SK-N-SH (cell line): ENCODE measurements around the gene AGBL4. TPM values are rescaled to one million over a fixed set of nuclear protein-coding genes. Genes with fewer than 3 reads are reported as not detected.
A peak's percentile ranks its signal among the peaks of the same experiment; 100 is the strongest.

Experiments
- CTCF ChIA-PET: fragments of 300-600, 350-600 bp; formaldehyde crosslinking; extraction: SDS; loops from one replicate; lab custom pipeline; 2021; lab: Yijun Ruan, JAX
- POLR2A ChIA-PET: fragments of 350-600 bp; sonication (Branson Sonifier 250); formaldehyde crosslinking; extraction: SDS; loops from one replicate; lab custom pipeline; 2020; ENCODE audit warnings: antibody characterized with exemption, inconsistent platforms; lab: Yijun Ruan, JAX
- DNase-seq: peaks from one replicate; pipeline ENCODE4 v3.0.0; 2012
- H2AFZ ChIP-seq: fragments of 200-600 bp; sonication (generic); 2 replicates; pipeline ENCODE4 v1.8.1; 2016; ENCODE audit warnings: antibody characterized with exemption, mild to moderate bottlenecking, low read depth
- H3F3A ChIP-seq: fragments of 200-600 bp; sonication (generic); replicated peaks from 2 replicates; pipeline ENCODE3; 2016; ENCODE audit warnings: antibody characterized with exemption, mild to moderate bottlenecking; ENCODE audit not compliant: insufficient read depth
- H3K27ac ChIP-seq, 2 experiments: fragments of 200-500 bp in 1 of 2; fragments of 200-600 bp in 1 of 2; sonication (Bioruptor generic) in 1 of 2; sonication (generic), shearing (Covaris generic) in 1 of 2; 2 replicates each; pipeline versions ENCODE4 v1.5.1 to v1.6.1; 2014 to 2016; ENCODE audit warnings: low read depth in 2 of 2, inconsistent platforms in 1 of 2, low read length in 1 of 2, mild to moderate bottlenecking in 1 of 2, mixed read lengths in 1 of 2
- H3K27me3 ChIP-seq: fragments of 200-600 bp; sonication (generic), shearing (Covaris generic); 2 replicates; pipeline ENCODE4 v1.6.1; 2016; ENCODE audit warnings: mixed run types; ENCODE audit not compliant: insufficient read depth
- H3K36me3 ChIP-seq, 2 experiments: fragments of 200-500 bp in 1 of 2; fragments of 200-600 bp in 1 of 2; sonication (Bioruptor generic) in 1 of 2; sonication (generic) in 1 of 2; replicated peaks in 1 of 2; 2 replicates each; pipeline versions ENCODE3 to v1.5.1; 2014 to 2016; ENCODE audit warnings: low read length in 1 of 2, mild to moderate bottlenecking in 1 of 2; ENCODE audit not compliant: insufficient read depth in 2 of 2, control insufficient read depth in 1 of 2
- H3K4me1 ChIP-seq, 2 experiments: fragments of 200-500 bp in 1 of 2; fragments of 200-600 bp in 1 of 2; sonication (Bioruptor generic) in 1 of 2; sonication (generic), shearing (Covaris generic) in 1 of 2; 2 replicates each; pipeline versions ENCODE4 v1.5.1 to v1.6.1; 2014 to 2016; ENCODE audit warnings: low read depth in 1 of 2, low read length in 1 of 2, mixed run types in 1 of 2; ENCODE audit not compliant: insufficient read depth in 2 of 2, control insufficient read depth in 1 of 2
- H3K4me2 ChIP-seq: fragments of 200-600 bp; sonication (generic), shearing (Covaris generic); 2 replicates; pipeline ENCODE4 v1.6.1; 2017; ENCODE audit warnings: mixed run types
- H3K4me3 ChIP-seq, 2 experiments: fragments of 200-500 bp in 1 of 2; fragments of 200-600 bp in 1 of 2; sonication (Bioruptor generic) in 1 of 2; sonication (generic), shearing (Covaris generic) in 1 of 2; 2 replicates each; pipeline versions ENCODE4 v1.5.1 to v1.8.1; 2014 to 2016; ENCODE audit warnings: low read depth in 2 of 2, inconsistent platforms in 1 of 2, low read length in 1 of 2, mild to moderate bottlenecking in 1 of 2, mixed read lengths in 1 of 2, moderate library complexity in 1 of 2
- H3K79me2 ChIP-seq: fragments of 200-600 bp; sonication (generic); 2 replicates; pipeline ENCODE4 v1.8.1; 2017; ENCODE audit warnings: mild to moderate bottlenecking; ENCODE audit not compliant: insufficient read depth
- H3K9ac ChIP-seq: fragments of 200-600 bp; sonication (generic); 2 replicates; pipeline ENCODE4 v1.6.1; 2017; ENCODE audit warnings: mixed run types
- H3K9me2 ChIP-seq: fragments of 200-600 bp; sonication (generic); 2 replicates; pipeline ENCODE4 v1.6.1; 2017; ENCODE audit warnings: mixed run types
- H3K9me3 ChIP-seq: fragments of 200-600 bp; sonication (generic); 2 replicates; pipeline ENCODE4 v1.6.1; 2017; ENCODE audit warnings: mixed run types, mild to moderate bottlenecking, moderate library complexity
- H4K20me1 ChIP-seq: fragments of 200-600 bp; sonication (generic); 2 replicates; pipeline ENCODE4 v1.6.1; 2017; ENCODE audit warnings: mild to moderate bottlenecking, mixed run types; ENCODE audit not compliant: insufficient read depth
- ELF1 ChIP-seq: IDR thresholded peaks from 2 replicates; pipeline ENCODE4 v1.4.0; 2012
- EZH2phosphoT487 ChIP-seq: fragments of 200-600 bp; sonication (generic); IDR thresholded peaks from 2 replicates; pipeline ENCODE4 v1.6.1; 2017; ENCODE audit warnings: low read depth, mixed run types, mild to moderate bottlenecking, antibody characterized with exemption, moderate library complexity, borderline replicate concordance
- FOXJ3 ChIP-seq: sonication (generic); formaldehyde crosslinking; IDR thresholded peaks from 2 replicates; pipeline ENCODE4 v1.5.1; 2020; ENCODE audit warnings: mild to moderate bottlenecking, missing genetic modification reagents
- GATA2 ChIP-seq: sonication (generic); formaldehyde crosslinking; IDR thresholded peaks from 2 replicates; pipeline ENCODE4 v1.5.0; 2020; ENCODE audit warnings: mild to moderate bottlenecking, missing genetic modification reagents
- NRF1 ChIP-seq: IDR thresholded peaks from 2 replicates; pipeline ENCODE4 v1.6.1; 2012; ENCODE audit warnings: low read depth, mild to moderate bottlenecking, low read length
- RAD21 ChIP-seq: IDR thresholded peaks from 2 replicates; pipeline ENCODE4 v1.6.1; 2012; ENCODE audit warnings: mild to moderate bottlenecking, low read length
- RXRA ChIP-seq: IDR thresholded peaks from 2 replicates; pipeline ENCODE4 v1.4.0; 2012; ENCODE audit warnings: low read depth, mild to moderate bottlenecking, borderline replicate concordance
- SMC3 ChIP-seq: IDR thresholded peaks from 2 replicates; pipeline ENCODE4 v1.6.1; 2012; ENCODE audit warnings: low read depth, low read length, improper control_type of control experiment
- YY1 ChIP-seq: IDR thresholded peaks from 2 replicates; pipeline ENCODE4 v1.4.0; 2012; ENCODE audit warnings: low read depth, mild to moderate bottlenecking
- polyA plus RNA-seq, 3 experiments: library from polyadenylated mRNA; depleted of rRNA; stranded (reverse); fragments of >200 nt; gene quantifications; 2 replicates each; pipeline ENCODE4 v1.2.3, GENCODE V29; 2012
- TF ChIP-seq, protein P1 (sequence below): IDR thresholded peaks from 2 replicates; pipeline ENCODE4 v1.4.0; 2012; ENCODE audit warnings: low read depth, borderline replicate concordance
- TF ChIP-seq, protein P2 (sequence below): fragments of 150-350 bp; IDR thresholded peaks from 2 replicates; pipeline ENCODE4 v1.6.1; 2016; ENCODE audit warnings: mild to moderate bottlenecking, low read depth, low read length

Gene AGBL4
- polyA plus RNA-seq, 1 of the 3 experiments (the other 2 are of a cell fraction) = 0.07 TPM

GRCh38 chr1:48887796-48888195, 1136.0 kb downstream of the AGBL4 start:
- Histone ChIP-seq H3K9ac (no peak overlapping the region), H3K4me2 (no peak overlapping the region), H3K27ac (peak overlapping the region in 1 of 2 experiments; percentile 98; a peak in 2 of 4 replicates), H3K9me2 (no peaks in the 10 kb centered on the region), H3K4me3 (no peak overlapping the region), H3K9me3 (no peaks in the 10 kb centered on the region), H3K27me3 (no peaks in the 10 kb centered on the region), H2AFZ (no peak overlapping the region), H3K4me1 (peaks cover 0 to 31% of the 10 kb centered on the region in 2 experiments; a peak in 2 of 4 replicates)
- CTCF ChIA-PET = interaction anchor here (0.9 to 2.3 kb wide), 3 partner anchors 9 to 211 kb away, joined by 3 to 11 read pairs (median 6); no protein-coding TSS in a partner anchor
- DNase-seq = no peak
- TF ChIP-seq RAD21 = no peak
- TF ChIP-seq, protein P1, sequence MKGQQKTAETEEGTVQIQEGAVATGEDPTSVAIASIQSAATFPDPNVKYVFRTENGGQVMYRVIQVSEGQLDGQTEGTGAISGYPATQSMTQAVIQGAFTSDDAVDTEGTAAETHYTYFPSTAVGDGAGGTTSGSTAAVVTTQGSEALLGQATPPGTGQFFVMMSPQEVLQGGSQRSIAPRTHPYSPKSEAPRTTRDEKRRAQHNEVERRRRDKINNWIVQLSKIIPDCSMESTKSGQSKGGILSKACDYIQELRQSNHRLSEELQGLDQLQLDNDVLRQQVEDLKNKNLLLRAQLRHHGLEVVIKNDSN = no peak
- no peak for TF ChIP-seq FOXJ3 (CRISPR knock-in tag)
- no peak for TF ChIP-seq NRF1
- no peak for TF ChIP-seq YY1
- TF ChIP-seq ELF1 = no peak
- no peak for TF ChIP-seq GATA2 (CRISPR knock-in tag)
- TF ChIP-seq EZH2phosphoT487 = no peak
- no peak for TF ChIP-seq RXRA
- TF ChIP-seq, all 33 proteins: peak for 0
- H3K79me2 ChIP-seq = no peaks in the 10 kb centered on the region
- POLR2A ChIA-PET = interaction anchor here (1.5 kb wide), 1 partner anchor 10 kb away, joined by 4 read pairs; no protein-coding TSS in a partner anchor
- no peaks in the 10 kb centered on the region for H4K20me1 ChIP-seq
- H3K36me3 ChIP-seq = no peaks in the 10 kb centered on the region
- H3F3A ChIP-seq = no peaks in the 10 kb centered on the region

DNA sequence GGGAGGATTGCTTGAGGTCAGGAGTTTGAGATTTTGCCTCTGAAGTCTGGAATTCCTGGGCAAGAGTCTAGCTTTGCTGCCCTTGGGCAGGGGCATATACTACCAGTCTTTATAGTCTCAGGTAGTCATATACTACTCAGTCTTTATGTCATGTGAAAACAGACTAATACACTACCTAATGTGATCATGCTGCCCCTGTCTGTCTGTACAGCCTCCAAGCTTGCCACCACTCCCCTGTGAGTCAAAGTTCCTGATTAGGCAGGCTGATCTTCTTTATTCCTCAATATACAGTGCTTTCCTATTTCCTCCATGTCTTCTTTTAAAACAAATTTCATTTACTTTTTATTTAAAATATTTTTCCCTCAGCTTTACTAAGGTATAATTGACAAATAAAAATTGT, 1141.7 kb downstream of the AGBL4 start:
- Histone ChIP-seq H3K79me2 (no peaks in the 10 kb centered on the region), H3K36me3 (no peaks in the 10 kb centered on the region), H3K27me3 (no peaks in the 10 kb centered on the region), H3K9me2 (no peaks in the 10 kb centered on the region), H3K9me3 (no peaks in the 10 kb centered on the region), H3K9ac (no peak overlapping the region), H3K4me1 (peaks cover 11 to 14% of the 10 kb centered on the region in 2 experiments; a peak in 3 of 4 replicates), H3K4me3 (no peak overlapping the region), H3K27ac (no peak overlapping the region), H3K4me2 (no peak overlapping the region)
- POLR2A ChIA-PET = no interaction called here
- DNase-seq = no peak
- no peak for TF ChIP-seq SMC3
- TF ChIP-seq, protein P2, sequence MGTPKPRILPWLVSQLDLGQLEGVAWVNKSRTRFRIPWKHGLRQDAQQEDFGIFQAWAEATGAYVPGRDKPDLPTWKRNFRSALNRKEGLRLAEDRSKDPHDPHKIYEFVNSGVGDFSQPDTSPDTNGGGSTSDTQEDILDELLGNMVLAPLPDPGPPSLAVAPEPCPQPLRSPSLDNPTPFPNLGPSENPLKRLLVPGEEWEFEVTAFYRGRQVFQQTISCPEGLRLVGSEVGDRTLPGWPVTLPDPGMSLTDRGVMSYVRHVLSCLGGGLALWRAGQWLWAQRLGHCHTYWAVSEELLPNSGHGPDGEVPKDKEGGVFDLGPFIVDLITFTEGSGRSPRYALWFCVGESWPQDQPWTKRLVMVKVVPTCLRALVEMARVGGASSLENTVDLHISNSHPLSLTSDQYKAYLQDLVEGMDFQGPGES = no peak
- no peak for TF ChIP-seq FOXJ3 (CRISPR knock-in tag)
- TF ChIP-seq, all 33 proteins: peak for 0
- no peak overlapping the region for H2AFZ ChIP-seq
- H4K20me1 ChIP-seq = no peaks in the 10 kb centered on the region
- peaks cover 8% of the 10 kb centered on the region for H3F3A ChIP-seq
- CTCF ChIA-PET = interaction anchor here (0.9 to 2.3 kb wide), 3 partner anchors 12 to 34 kb away, joined by 3 to 6 read pairs (median 5); no protein-coding TSS in a partner anchor
